ENCODE measurements around the gene MAPK8IP1.
"Not testable (repeated sequence)": the region's sequence is repeated elsewhere in the genome, so short reads cannot be mapped to it uniquely, and the experiment has no call there.

MAPK8IP1 gene

DNA sequence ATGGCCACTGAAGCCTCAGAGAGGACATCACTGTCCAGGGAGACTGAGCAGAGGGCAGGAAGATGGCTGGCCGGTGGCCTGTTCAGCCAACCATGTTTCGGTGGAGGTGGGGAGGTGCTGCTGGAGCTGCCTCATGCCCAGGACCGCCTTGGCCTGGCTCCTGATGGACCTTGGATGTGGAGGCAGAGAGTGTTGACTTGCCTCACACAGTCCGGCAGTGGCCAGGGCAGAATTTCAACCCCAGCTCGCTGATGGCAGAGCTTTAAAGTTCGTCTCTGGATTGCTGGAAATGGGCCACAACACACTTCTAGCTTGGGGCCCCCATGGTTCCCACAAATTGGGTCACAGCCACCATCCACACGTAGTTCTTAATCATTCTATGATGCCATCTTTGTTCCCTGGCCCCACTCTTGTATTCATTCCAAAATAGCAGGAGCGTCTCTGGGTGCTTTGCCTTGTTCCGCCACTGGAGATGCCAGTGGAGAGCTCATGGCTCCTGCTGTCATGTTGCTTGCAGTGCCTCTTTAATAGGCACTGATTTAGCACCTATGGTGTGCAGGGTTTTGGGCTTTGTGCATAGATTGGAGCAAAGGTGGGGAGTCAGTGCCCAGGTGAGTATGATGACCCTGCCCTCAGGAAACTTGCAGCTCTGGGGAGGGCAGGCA is 5.6 kb downstream of the MAPK8IP1 start:
- DNase-seq (ENCODE audit: low read depth): no peak

DNA sequence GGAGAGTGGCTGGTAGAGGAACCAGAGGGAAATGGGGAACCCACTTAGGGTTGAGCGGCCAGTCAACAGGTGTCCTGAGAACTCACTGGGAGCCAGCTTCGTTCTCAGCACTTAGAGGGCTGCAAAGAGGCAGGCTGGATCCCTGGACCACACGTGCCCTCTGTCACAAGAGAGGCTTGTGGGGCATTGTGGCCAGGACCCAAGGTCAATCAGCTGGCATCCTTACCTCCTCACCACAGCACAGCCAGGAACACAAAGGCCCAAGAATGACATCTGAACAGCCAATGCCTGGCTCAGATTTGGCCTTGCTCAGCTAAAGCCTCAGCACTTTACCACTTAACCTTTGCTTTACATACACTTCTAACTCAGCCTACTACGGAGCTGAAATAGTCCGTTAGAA is 7.4 kb downstream of the MAPK8IP1 start:
- no peak for DNase-seq (ENCODE audit: low read depth)

DNA sequence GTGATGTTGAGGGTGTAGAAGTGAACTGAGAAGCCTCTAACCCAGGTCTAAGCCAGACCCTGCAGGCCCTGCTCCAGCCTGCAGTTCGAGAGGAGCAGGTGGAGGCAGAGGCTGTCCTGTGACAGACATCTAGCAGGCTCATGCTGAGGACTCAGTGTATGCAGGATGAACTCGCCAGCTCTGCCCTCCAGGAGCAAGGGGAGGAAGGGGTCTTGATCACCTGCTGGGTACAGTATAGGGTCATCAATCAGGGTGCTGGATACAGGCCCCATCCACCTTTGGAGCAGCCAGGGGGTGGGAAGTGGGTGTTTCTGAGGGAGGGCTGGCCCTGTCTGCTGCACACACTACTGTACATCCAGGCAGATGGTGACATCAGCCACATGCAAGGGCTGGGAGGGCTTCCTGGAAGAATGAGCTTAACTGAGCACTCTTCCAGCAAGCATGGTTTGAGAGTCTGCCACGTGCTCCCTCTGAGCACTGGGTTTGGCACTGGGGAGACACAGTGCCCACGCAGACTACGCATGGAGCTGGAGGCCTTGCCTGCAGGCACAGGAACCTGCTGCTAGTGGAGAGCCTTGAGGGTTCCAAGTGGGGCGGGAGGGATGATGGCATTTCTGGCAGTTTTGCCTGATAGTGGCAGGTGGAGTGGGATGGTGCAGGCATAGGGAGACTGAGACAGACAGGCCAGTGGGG is 9.2 kb downstream of the MAPK8IP1 start:
- no peak for DNase-seq (ENCODE audit: low read depth)

DNA sequence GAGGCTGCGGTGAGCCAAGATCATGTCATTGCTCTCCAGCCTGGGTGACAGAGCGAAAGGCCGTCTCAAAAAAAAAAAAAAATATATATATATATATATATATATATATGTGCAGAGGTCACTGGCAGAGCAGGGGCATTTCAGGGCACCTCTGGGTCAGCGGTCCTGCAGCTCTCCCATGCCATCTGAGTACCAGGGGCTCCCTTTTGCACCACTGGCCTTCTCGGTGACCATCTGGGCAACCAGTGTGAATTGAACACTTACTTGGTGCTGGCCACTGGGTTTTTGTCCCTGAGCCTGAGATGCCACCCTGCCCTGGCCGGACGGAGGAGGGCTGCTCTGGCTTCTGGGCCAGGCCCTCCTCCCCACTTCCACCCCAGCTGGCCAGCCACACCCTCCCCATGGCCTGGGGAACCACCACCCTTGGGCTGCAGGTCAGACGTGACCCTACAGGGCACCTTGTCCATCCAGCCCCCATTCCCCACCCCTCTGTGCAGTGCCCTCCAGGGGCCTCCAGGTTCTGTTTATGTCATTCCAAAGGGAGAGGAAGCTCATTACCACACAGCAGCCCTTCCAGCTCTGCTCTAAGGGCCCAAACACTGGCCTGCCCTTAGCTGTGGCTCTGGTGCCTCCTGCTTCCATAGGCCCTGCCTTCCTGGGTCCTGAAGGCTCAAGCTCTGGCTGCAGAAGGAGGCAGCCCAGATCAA is 10.3 kb downstream of the MAPK8IP1 start:
- DNase-seq (ENCODE audit: low read depth): no peak

DNA sequence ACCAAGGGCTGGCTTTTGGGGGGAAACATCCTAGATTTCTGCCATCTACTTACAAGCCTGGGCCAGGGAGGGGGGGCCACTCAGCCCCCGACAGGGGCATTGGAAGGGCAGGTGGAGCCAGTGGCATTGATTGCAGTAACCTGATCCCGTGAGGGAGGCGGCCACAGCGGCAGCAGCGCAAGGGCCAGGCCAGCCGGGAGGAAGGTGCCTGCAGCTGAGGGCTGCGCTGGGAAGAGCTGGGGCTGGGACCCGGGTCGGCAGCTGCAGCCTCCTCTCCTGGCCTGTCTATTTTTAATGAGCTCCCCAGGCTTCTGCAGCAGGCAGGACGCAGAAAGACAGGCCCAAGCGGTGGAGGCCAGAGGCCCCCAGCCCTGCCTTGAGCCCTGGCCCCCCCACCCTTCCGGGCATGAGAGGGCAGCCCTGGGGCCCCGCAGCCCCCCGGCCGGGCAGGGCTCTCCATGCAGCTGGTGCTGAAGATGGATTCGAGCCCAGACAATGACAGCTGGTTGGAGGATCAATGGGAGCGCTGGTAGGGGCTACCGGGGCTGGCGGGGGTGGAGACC is 11.1 kb downstream of the MAPK8IP1 start:
- DNase-seq (ENCODE audit: low read depth): no peak

DNA sequence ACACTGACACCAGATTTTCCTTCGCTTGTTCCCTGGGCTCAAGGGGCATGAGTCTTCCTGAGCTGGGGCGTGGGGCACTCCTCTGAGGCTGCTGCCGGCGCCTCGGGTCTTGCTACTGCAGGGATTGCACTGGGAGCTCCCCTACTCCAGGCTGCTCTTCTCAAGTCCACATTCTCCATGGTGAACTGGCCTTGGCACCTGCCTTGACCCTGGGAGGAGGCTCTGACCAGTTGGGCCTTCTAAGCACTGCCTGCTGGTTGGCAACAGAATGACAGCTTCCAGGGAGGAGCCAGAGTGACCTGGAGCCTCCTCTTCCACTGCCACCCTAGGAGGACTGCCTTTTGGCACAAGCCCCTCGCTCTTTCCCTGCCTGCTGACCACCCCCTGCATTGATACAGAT is 12.1 kb downstream of the MAPK8IP1 start:
- DNase-seq (ENCODE audit: low read depth): no peak

DNA sequence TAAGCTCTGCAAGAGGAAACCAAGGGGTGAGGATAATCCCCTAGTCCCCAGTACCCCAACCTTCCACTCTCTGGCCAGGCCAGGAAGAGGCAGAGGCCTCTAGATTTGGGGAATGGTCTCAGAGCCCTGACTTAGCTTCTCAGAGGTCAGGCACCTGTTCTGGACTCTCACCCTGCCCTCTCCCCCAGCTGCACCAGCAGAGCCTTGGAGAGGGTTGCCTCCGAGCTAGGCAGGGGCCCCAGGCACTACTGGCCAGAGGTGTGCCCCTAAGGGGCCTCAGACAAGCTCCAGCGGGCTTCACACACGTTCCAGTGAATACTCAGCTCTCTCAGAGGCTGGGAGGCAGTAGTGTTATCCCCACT is 13.6 kb downstream of the MAPK8IP1 start:
- DNase-seq (ENCODE audit: low read depth): no peak

DNA sequence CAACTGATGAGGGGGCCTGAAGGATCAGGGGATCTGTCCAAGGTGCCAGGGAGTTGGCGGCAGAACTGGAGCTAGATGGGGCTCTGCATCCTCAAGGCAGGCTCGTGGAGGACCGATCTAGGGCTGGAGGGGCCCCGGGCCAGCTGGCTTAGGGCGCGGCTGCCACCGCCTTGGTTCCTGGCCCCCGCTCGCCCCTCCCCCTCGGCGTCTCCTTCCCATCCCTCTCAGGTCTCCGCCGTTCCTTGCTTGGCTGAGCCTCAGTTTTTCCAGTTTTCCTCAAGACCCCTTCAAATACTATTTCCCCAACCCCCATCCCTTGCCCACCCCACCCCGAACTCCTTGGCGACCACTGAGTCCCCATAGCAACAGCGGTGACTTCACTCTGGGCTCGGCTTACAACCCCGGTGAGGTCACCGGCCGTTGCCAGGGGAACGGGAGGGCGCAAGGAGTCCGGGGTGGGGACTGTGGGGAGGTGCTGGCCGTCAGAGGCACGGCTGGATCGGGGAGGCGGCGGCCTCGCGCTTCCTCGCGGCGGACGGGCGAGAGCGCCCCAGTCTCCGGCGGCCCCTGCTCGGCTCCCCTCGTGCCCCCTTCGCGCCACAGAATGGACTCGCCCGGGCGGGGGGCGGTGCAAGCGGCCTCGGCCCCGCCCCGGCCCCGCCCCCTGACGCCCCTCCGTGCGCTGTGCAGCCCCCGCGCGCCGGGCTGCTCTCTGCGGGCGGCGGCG is 14.2 kb downstream of the MAPK8IP1 start:
- DNase-seq (ENCODE audit: low read depth): peak; percentile 43

DNA sequence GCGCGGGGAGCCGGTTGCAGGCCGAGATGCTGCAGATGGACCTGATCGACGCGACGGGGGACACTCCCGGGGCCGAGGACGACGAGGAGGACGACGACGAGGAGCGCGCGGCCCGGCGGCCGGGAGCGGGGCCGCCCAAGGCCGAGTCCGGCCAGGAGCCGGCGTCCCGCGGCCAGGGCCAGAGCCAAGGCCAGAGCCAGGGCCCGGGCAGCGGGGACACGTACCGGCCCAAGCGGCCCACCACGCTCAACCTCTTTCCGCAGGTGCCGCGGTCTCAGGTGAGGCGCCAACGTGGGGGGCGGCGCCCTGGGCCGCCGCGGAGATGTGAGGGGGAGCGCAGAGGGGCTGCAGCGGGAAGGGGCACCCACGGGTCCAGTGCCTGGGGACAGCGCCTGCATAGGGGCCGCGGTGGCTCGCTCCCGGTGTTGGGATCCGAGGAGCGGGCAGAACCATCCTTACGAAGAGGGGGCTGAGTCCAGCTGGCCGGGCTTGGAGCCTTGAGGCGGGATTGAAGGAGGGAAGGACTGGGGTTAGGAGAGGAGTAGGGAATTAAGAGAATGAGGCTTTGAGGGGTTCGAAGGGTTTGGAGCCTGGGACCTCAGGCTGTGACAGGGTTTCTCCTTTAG is 14.8 kb downstream of the MAPK8IP1 start:
- not testable (repeated sequence) for DNase-seq (ENCODE audit: low read depth)

DNA sequence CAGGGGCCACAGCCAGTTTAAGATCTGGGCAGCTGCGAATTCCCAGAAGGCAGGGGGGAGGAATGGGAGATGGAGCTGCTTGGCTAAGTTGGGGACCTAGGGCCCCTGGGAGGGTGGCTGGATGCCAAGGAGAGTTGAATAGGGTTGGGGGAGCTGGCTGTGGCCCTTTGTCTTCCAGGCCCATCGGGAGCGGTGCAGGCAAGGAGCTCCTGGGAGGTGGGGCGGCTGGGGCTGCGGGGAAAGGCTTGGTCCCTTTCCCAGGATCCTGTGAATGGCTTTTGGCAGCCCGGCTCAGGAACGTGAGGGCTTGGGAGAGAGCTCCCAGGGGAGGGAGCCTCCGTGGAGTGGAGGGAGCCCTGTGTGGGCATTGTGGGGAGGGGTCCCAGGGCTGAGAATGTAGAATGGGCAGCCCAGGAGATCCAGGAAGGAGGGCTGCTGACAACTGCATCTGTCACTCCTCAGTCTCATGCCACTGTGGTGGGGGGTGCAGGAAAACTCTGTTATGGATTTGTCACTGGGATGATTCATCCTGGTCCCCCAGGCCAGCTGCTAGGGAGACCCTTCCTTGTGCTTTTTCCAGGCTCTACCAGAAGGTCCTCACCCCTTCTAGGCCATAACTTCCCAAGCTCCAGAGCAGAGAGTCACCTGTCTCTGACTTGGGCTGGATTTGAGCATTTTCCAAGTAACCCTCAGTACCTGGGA is 15.6 kb downstream of the MAPK8IP1 start:
- no peak for DNase-seq (ENCODE audit: low read depth)

DNA sequence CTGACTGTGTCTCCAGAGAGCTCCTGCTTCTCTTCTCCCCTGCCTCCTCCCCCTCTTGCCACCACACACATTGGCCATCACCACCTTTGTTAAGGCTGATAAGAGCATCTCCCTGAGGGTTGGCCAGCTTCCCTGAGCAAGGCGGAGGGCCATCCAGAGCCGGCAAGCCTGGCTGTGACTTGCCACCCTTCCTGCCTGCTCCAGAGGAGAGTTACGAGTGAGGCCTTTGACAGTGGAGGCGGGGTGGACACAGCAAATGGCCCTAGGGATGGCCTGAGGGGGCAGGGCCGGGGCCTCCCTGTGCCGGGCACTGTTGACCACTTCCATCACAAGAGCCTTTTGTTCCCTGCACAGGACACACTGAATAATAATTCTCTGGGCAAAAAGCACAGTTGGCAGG is 16.2 kb downstream of the MAPK8IP1 start:
- DNase-seq (ENCODE audit: low read depth): no peak

DNA sequence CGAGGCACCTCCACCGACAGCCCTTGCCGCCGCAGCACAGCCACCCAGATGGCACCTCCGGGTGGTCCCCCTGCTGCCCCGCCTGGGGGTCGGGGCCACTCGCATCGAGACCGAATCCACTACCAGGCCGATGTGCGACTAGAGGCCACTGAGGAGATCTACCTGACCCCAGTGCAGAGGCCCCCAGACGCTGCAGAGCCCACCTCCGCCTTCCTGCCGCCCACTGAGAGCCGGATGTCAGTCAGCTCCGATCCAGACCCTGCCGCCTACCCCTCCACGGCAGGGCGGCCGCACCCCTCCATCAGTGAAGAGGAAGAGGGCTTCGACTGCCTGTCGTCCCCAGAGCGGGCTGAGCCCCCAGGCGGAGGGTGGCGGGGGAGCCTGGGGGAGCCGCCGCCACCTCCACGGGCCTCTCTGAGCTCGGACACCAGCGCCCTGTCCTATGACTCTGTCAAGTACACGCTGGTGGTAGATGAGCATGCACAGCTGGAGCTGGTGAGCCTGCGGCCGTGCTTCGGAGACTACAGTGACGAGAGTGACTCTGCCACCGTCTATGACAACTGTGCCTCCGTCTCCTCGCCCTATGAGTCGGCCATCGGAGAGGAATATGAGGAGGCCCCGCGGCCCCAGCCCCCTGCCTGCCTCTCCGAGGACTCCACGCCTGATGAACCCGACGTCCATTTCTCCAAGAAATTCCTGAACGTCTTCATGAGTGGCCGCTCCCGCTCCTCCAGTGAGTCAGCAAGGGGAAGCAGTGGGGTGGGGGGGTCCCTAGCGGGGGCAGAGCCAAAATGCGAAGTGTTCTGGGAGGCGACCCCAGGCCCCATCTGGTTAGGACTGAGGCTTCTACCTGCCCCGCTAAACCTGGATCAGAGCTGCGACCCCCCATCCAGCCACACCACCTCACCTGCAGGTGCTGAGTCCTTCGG is 17.3 kb downstream of the MAPK8IP1 start:
- no peak for DNase-seq (ENCODE audit: low read depth)

DNA sequence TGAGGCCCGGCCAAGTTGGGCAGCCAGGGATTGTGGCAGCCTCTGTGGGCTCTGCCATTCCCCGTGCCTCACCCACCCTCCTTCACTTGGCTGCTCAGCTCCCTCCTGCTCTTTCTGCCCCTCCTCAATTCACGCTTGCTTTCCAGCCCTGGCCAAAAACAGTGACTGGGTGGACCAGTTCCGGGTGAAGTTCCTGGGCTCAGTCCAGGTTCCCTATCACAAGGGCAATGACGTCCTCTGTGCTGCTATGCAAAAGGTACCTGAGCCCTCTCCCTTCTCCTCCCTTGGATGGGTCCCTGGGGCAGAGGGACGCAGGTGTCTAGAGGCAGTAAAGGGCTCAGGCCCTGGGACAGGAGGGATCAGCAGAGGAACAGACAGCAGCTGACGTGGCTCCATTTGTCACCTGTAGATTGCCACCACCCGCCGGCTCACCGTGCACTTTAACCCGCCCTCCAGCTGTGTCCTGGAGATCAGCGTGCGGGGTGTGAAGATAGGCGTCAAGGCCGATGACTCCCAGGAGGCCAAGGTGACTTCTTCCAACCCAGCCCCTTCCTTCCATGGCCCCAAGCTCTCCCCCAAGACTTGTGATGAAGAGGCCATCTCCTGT is 19.0 kb downstream of the MAPK8IP1 start:
- no peak for DNase-seq (ENCODE audit: low read depth)

DNA sequence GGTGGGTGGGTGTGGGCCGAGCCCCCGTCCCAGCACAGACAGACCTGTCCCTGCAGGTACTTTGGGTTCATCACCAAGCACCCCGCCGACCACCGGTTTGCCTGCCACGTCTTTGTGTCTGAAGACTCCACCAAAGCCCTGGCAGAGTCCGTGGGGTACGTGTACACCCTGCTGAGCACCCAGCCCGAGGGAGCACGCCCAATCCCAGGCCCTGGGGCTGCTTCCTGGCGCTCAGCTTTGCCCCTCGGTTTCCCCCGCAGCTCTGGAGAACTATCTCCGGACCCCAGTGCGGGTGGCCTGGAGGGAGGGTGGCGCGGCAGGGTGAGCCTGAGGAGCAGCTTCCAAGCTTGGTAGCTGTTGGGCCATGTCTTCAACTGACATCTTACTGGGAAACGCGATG is 19.6 kb downstream of the MAPK8IP1 start:
- DNase-seq (ENCODE audit: low read depth): no peak

DNA sequence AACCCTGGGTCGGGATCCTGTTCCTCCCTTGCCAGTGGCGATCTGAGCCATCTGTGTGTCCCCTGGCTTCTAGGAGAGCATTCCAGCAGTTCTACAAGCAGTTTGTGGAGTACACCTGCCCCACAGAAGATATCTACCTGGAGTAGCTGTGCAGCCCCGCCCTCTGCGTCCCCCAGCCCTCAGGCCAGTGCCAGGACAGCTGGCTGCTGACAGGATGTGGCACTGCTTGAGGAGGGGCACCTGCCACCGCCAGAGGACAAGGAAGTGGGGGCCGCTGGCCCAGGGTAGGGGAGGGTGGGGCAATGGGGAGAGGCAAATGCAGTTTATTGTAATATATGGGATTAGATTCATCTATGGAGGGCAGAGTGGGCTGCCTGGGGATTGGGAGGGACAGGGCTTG is 20.1 kb downstream of the MAPK8IP1 start:
- DNase-seq (ENCODE audit: low read depth): not testable (repeated sequence)

DNA sequence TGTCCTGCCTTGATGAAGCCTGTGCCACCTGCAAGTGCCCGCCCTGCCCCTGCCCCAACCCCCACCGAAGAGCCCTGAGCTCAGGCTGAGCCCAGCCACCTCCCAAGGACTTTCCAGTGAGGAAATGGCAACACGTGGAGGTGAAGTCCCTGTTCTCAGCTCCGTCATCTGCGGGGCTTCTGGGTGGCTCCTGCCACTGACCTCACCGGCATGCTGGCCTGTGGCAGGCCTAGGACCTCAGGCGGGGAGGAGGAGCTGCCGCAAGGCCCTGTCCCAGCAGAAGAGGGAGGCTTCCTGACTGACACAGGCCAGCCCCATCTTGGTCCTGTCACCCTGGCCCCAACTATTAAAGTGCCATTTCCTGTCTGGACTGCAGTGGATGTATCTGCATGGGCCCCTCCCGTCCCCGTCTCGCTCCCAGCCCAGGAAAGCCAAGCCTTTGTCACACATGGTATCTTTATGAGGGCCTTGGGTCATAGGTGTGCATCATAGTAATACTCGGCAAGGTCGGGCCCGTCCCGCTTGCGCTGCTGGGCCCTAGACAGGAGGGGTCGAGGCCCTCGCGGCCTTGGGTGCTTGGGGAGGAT is 20.7 kb downstream of the MAPK8IP1 start:
- no peak for DNase-seq (ENCODE audit: low read depth)

DNA sequence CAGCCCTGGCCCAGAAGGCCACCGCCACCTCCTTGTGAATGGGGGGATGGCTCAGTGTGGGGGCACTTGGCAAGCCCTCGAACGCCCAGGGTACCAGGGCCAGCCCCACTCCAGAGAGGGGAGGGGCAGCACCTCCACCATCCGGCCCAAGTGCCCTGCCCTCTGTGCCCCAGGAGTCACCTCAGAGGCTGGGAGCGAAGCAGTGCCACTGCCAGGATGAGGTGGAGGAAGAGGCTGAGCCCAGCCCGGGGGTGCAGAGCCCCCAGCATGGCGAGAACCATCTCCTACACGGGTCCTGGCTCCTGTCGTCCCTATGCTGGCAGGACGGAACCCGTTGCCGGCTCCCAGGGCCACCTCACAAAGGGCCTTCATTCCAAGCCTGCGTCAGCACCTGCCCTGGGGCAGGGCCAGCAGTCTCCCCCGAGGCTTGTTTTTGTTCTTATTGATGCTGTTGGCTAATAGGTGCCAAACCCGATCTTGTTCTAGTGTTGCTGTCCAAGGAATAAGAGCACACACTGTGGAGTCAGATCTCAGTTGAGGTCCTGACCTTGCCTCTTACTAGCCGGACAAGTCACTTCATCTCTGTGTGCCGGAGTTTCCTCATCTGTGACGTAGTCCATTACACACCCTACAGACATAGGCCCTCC is 21.6 kb downstream of the MAPK8IP1 start, which contains the start of gene FREY1:
Gene FREY1 (minus strand): TSS at position 307 of the 647 bp plus-strand sequence. CDS start 26 bp downstream, at position 281.
- DNase-seq (ENCODE audit: low read depth): no peak

DNA sequence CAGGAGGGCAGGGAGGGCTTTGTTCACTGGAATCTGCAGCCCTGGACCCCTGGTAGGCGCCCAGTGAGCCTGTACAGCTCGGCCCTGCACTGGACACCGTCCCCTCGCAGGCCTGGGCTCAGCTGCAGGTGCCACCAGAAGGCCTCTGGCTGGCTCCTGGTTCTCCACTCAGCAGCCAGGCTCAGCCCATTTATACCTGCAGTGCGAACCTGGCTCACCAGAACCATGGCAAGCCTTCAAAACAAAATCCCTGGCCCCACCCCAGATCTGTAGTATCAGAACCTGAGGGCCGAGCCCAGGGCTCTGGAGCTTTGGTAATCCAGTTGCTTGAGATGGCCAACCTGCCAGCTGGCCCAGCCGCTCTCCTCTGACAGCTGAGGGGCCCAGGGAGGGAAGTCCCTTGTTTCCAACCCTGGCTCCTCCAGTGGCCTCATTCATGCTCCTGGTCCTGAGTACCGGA is 22.5 kb downstream of the MAPK8IP1 start:
- DNase-seq (ENCODE audit: low read depth): no peak
